Measurements from ENCODE around the gene DUSP9. TPM values are rescaled to one million over a fixed set of nuclear protein-coding genes. Genes with fewer than 3 reads are reported as not detected.

DUSP9 gene
- total RNA-seq, 1 experiment from 2014 or later: 10.7 TPM

DNA sequence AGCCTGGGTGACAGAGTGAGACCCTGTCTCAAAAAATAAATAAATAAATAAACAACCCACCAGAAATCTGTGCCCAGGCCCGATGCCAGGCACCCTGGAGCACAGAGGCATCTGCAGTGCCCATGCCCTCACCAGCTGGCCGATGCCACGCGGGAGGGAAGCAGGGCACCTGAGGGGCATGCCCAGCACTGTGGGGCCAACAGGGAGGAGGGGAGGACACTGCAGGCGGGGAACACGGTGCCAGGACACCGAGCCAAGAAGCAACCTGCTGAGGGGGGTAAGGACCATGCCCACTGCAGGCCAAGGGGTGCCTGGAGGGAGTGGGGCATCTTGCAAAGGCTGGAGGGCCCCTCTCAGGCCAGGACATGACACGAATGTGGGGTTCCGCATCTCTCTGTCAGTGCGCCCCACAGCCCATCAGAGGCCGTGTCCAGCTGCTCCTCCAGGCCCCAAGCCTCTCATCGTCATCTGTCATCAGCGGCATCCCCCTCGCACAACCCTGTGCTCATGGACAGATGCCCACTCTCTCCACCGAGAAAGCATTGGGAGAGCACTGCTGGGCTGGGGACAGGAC, 13.3 kb upstream of the DUSP9 start:
- intact Hi-C loops (cut with micrococcal nuclease): no loop called here
- H2AFZ ChIP-seq (ENCODE audit: low read length): no peak overlapping the region
- H3K9me3 ChIP-seq (ENCODE audit: low read length): no peaks in the 10 kb centered on the region
- no peak for DNase-seq
- no peak overlapping the region for H3K9ac ChIP-seq (ENCODE audit: low read length)
- no peaks in the 10 kb centered on the region for H3K36me3 ChIP-seq (ENCODE audit: low read depth, low read length)
- BruUV-seq (replicated peaks): no TSS peak
- no peak overlapping the region for H3K4me3 ChIP-seq (ENCODE audit: low read length)
- no peaks in the 10 kb centered on the region for H3K79me2 ChIP-seq (ENCODE audit: low read length)
- H3K4me2 ChIP-seq (ENCODE audit: low read length): no peak overlapping the region
- H3K27ac ChIP-seq (ENCODE audit: low read length): no peak overlapping the region
- ChIA-PET CTCF (no interaction called here), POLR2A (ENCODE audit: unreplicated experiment) (no interaction called here)
- no peaks in the 10 kb centered on the region; the same call in 1 of the 2 replicates for H3K27me3 ChIP-seq (ENCODE audit: low read length)
- no peaks in the 10 kb centered on the region for H3K4me1 ChIP-seq (ENCODE audit: insufficient read depth, low read length)
- no peaks in the 10 kb centered on the region for H3F3A ChIP-seq (ENCODE audit: low read length, unreplicated experiment)
- no peak for ATAC-seq
- TF ChIP-seq EZH2phosphoT487 (IDR thresholded peaks at IDR 0.05; ENCODE audit: borderline replicate concordance, low read length): no peak
- no peak for TF ChIP-seq EZH2 (IDR thresholded peaks at IDR 0.05; ENCODE audit: low read length, unreplicated experiment)
- TF ChIP-seq CTCF (conservative IDR thresholded peaks at IDR 0.05; ENCODE audit: low read depth, low read length): no peak
- H4K20me1 ChIP-seq (ENCODE audit: low read length): no peaks in the 10 kb centered on the region
- H3K9me2 ChIP-seq (replicated peaks; ENCODE audit: low read length): no peaks in the 10 kb centered on the region

GRCh38 chrX:153634236-153634635, 12.8 kb upstream of the DUSP9 start:
- POLR2A ChIA-PET (ENCODE audit: unreplicated experiment): no interaction called here
- no peaks in the 10 kb centered on the region; the same call in 1 of the 2 replicates for H3K27me3 ChIP-seq (ENCODE audit: low read length)
- no peaks in the 10 kb centered on the region for H3K36me3 ChIP-seq (ENCODE audit: low read depth, low read length)
- no peak overlapping the region for H3K4me3 ChIP-seq (ENCODE audit: low read length)
- no peaks in the 10 kb centered on the region for H3F3A ChIP-seq (ENCODE audit: low read length, unreplicated experiment)
- H4K20me1 ChIP-seq (ENCODE audit: low read length): no peaks in the 10 kb centered on the region
- no peak overlapping the region for H3K9ac ChIP-seq (ENCODE audit: low read length)
- DNase-seq (no peak), ATAC-seq (no peak)
- BruUV-seq (replicated peaks): no TSS peak
- H3K27ac ChIP-seq (ENCODE audit: low read length): no peak overlapping the region
- TF ChIP-seq EZH2phosphoT487 (IDR thresholded peaks at IDR 0.05; ENCODE audit: borderline replicate concordance, low read length) (no peak), EZH2 (IDR thresholded peaks at IDR 0.05; ENCODE audit: low read length, unreplicated experiment) (no peak), CTCF (conservative IDR thresholded peaks at IDR 0.05; ENCODE audit: low read depth, low read length) (no peak)
- H3K9me2 ChIP-seq (replicated peaks; ENCODE audit: low read length): no peaks in the 10 kb centered on the region
- H3K9me3 ChIP-seq (ENCODE audit: low read length): no peaks in the 10 kb centered on the region
- no peaks in the 10 kb centered on the region for H3K79me2 ChIP-seq (ENCODE audit: low read length)
- CTCF ChIA-PET: no interaction called here
- intact Hi-C loops (cut with micrococcal nuclease): no loop called here
- no peak overlapping the region for H3K4me2 ChIP-seq (ENCODE audit: low read length)
- H2AFZ ChIP-seq (ENCODE audit: low read length): no peak overlapping the region
- H3K4me1 ChIP-seq (ENCODE audit: insufficient read depth, low read length): no peaks in the 10 kb centered on the region

- no peaks in the 10 kb centered on the region for H3K79me2 ChIP-seq (ENCODE audit: low read length)
- no peak overlapping the region for H3K4me2 ChIP-seq (ENCODE audit: low read length)
- DNase-seq (no peak), ATAC-seq (no peak)
- H4K20me1 ChIP-seq (ENCODE audit: low read length): no peaks in the 10 kb centered on the region
- H3K4me1 ChIP-seq (ENCODE audit: insufficient read depth, low read length): no peaks in the 10 kb centered on the region
- intact Hi-C loops (cut with micrococcal nuclease): no loop called here
- no peak overlapping the region for H3K27ac ChIP-seq (ENCODE audit: low read length)
- H3K9me3 ChIP-seq (ENCODE audit: low read length): no peaks in the 10 kb centered on the region
- ChIA-PET POLR2A (ENCODE audit: unreplicated experiment) (no interaction called here), CTCF (no interaction called here)
- no TSS peak for BruUV-seq (replicated peaks)
- H3K4me3 ChIP-seq (ENCODE audit: low read length): no peak overlapping the region
- no peaks in the 10 kb centered on the region for H3K9me2 ChIP-seq (replicated peaks; ENCODE audit: low read length)
- no peak overlapping the region for H2AFZ ChIP-seq (ENCODE audit: low read length)
- no peaks in the 10 kb centered on the region for H3F3A ChIP-seq (ENCODE audit: low read length, unreplicated experiment)
- H3K36me3 ChIP-seq (ENCODE audit: low read depth, low read length): no peaks in the 10 kb centered on the region
- TF ChIP-seq EZH2 (IDR thresholded peaks at IDR 0.05; ENCODE audit: low read length, unreplicated experiment) (no peak), EZH2phosphoT487 (IDR thresholded peaks at IDR 0.05; ENCODE audit: borderline replicate concordance, low read length) (no peak), CTCF (conservative IDR thresholded peaks at IDR 0.05; ENCODE audit: low read depth, low read length) (no peak)
- no peak overlapping the region for H3K9ac ChIP-seq (ENCODE audit: low read length)
- H3K27me3 ChIP-seq (ENCODE audit: low read length): no peaks in the 10 kb centered on the region; the same call in 1 of the 2 replicates
Observed at GRCh38 chrX:153634832-153635231, 12.2 kb upstream of the DUSP9 start.
